Esophagus (tissue), 2 donors: Measurements from ENCODE around the gene FUT1. TPM values are rescaled to one million over a fixed set of nuclear protein-coding genes. Genes with fewer than 3 reads are reported as not detected.
"Not testable (repeated sequence)": the region's sequence is repeated elsewhere in the genome, so short reads cannot be mapped to it uniquely, and the experiment has no call there.

Experiments used
- H3K27ac ChIP-seq, 2 donors: one replicate each; pipeline ENCODE4 v1.5.1; 2013; ENCODE audit warnings: low read depth in 2 of 2, mild to moderate bottlenecking in 2 of 2, inconsistent platforms in 1 of 2, low read length in 1 of 2, moderate library complexity in 1 of 2
- H3K27me3 ChIP-seq, 2 donors: one replicate each; pipeline ENCODE4 v1.6.1; 2013; ENCODE audit warnings: low read length in 2 of 2, control low read depth in 1 of 2, mild to moderate bottlenecking in 1 of 2; ENCODE audit not compliant: insufficient read depth in 2 of 2, control insufficient read depth in 1 of 2
- H3K36me3 ChIP-seq, 2 donors: one replicate each; pipeline ENCODE4 v1.6.1; 2013; ENCODE audit warnings: low read length in 1 of 2; ENCODE audit not compliant: control insufficient read depth in 2 of 2, insufficient read depth in 2 of 2
- H3K4me1 ChIP-seq, 2 donors: one replicate each; pipeline ENCODE4 v1.6.1; 2013; ENCODE audit warnings: low read length in 1 of 2; ENCODE audit not compliant: control insufficient read depth in 2 of 2, insufficient read depth in 2 of 2
- H3K4me3 ChIP-seq, 2 donors: one replicate each; pipeline ENCODE4 v1.5.1; 2013; ENCODE audit warnings: low read length in 2 of 2, mild to moderate bottlenecking in 2 of 2, low read depth in 1 of 2, moderate library complexity in 1 of 2
- H3K9me3 ChIP-seq, 2 donors: one replicate each; pipeline ENCODE4 v1.6.1; 2013; ENCODE audit warnings: mild to moderate bottlenecking in 2 of 2, low read depth in 1 of 2, low read length in 1 of 2, moderate library complexity in 1 of 2; ENCODE audit not compliant: control insufficient read depth in 2 of 2, insufficient read depth in 1 of 2
- WGBS, 2 donors: extraction: QIAGEN DNeasy Blood & Tissue Kit; methylation state at CpG; one replicate each; pipeline ENCODE4 v1.1.7; 2013; 5-methylcytosine and 5-hydroxymethylcytosine counted together
- polyA plus RNA-seq, 2 donors: library from polyadenylated mRNA; stranded (reverse); fragments of 200-250 nt; gene quantifications; one replicate each; pipeline ENCODE4 v1.2.3, GENCODE V29; 2013
- donor health status: healthy with polysubstance abuse.
- donor health status: Bipolar disorder and iron deficiency.

The FUT1 gene
- polyA plus RNA-seq, 2 donors, result 1.1 to 2.4 TPM

DNA sequence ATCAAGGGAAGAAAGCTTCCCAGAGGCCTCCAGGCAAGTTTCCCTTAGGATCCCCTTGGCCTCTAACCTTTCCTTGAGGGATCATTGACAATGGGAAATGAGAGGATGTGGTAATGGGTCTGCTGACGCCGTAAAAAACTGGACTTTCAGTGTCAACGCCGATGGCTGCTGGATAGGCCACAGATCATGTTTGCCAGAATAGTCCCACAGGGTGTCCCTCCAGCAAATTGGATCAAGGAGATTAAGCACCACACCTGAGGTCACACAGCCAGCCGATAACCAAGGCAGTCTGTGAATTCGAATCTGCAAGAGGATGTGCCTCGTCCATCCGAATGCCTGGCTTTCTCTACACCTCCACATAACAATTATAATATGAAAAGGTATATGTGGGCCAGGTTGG is 40.8 kb upstream of the FUT1 start:
- no peak overlapping the region for H3K4me3 ChIP-seq
- WGBS, 2 donors, result 77 to 87% methylated on average over 8 of the region's 8 CpGs
- H3K27ac ChIP-seq, result no peak overlapping the region
- no peaks in the 10 kb centered on the region for H3K9me3 ChIP-seq
- H3K4me1 ChIP-seq, result no peaks in the 10 kb centered on the region
- no peaks in the 10 kb centered on the region for H3K27me3 ChIP-seq
- H3K36me3 ChIP-seq, result no peaks in the 10 kb centered on the region

DNA sequence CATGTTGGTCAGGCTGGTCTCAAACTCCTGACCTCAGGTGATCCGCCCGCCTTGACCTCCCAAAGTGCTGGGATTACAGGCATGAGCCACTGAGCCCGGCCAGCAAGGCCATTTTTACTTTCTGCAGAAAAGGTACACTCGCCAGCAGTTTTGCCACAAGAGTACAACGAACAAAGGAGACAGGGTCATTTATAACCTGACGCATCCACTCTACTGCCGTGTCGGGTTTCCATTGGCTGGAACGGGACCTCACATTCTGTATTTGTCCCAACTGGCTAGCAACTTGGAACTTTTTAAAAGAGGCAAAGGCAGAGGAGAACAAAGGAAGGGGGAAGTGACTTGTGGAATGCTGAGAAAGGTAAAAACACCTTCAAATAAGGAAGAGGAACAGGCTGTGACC is 34.9 kb upstream of the FUT1 start:
- H3K4me3 ChIP-seq, H3K9me3 ChIP-seq, H3K36me3 ChIP-seq, H3K27me3 ChIP-seq, H3K4me1 ChIP-seq: not testable (repeated sequence)
- peak overlapping the region; percentile 39 to 70 for H3K27ac ChIP-seq
- 63 to 70% methylated on average over 9 of the region's 9 CpGs for WGBS, 2 donors

DNA sequence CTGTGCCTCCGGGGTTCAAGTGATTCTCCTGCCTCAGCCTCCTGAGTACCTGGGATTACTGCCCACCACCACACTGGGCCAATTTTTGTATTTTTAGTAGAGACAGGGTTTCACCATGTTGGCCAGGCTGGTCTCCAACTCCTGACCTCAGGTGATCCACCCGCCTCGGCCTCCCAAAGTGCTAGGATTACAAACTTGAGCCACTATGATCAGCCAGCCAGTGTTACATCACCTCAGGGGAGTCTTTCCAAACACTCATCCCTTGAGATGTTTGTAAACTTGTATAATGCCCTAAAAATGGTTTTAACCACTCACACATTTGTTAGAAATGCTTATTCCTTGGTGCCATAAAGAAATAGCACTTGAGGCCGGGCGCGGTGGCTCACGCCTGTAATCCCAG is 34.0 kb upstream of the FUT1 start:
- H3K4me3 ChIP-seq, H3K36me3 ChIP-seq, H3K27me3 ChIP-seq, H3K27ac ChIP-seq, H3K9me3 ChIP-seq, H3K4me1 ChIP-seq: not testable (repeated sequence)
- WGBS, 2 donors, result 91% methylated on average over 7 of the region's 7 CpGs

DNA sequence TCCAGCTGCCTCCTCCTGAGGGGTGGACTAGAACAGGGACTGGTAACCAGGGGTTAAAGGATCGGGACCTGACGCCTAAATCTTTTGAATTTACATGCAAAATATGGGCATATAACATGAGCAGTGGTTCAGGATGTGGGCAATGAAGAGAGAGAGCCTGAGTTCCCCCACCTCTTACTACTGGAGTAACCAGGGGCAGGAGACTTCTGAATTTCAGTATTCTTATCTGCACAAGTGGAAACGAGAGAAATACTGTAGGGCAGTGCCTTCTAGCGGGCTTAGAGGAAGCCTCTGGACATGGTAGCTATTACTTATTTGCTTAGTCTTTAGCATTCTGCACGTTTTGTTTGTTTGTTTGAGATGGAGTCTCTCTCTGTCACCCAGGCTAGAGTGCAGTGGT is 32.1 kb upstream of the FUT1 start:
- Histone ChIP-seq H3K27me3 (no peaks in the 10 kb centered on the region), H3K4me1 (peaks cover 0 to 2% of the 10 kb centered on the region in 2 donors), H3K36me3 (no peaks in the 10 kb centered on the region), H3K27ac (no peak overlapping the region), H3K4me3 (no peak overlapping the region), H3K9me3 (no peaks in the 10 kb centered on the region)
- WGBS, 2 donors, result 55 to 70% methylated on average over 5 of the region's 5 CpGs

DNA sequence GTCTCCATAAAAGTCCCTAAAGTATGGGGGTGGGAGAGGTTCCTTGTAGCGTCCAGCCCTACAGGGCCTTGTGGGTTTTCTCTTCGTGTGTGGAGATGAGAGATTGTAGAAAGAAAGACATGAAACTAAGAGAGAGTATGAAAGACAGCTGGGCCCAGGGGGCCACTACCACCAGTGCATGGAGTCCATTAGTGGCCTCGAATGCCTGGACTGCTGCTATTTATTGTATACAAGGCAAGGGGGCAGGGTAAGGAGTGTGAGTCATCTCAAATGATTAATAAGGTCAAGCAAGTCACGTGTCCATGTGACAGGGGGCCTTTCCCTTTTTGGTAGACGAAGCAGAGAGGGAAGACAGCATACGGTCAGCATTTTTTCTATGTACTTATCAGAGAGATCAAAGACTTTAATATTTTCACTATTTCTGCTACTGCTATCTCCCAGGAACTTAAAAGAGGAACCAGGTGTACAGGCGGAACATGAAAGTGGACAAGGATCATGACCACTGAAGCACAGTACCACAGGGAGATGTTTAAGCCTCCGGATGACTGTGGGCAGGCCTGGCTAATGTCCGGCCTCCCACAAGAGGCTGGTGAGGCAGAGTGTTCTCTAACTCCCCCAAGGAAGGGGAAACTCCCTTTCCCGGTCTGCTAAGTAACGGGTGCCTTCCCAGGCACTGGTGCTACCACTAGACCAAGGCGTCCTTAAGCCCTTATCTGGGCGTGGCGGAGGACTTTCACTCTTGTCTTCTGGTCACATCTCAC is 28.4 kb upstream of the FUT1 start:
- 49 to 60% methylated on average over 14 of the region's 14 CpGs for WGBS, 2 donors
- Histone ChIP-seq H3K27me3 (no peaks in the 10 kb centered on the region), H3K36me3 (no peaks in the 10 kb centered on the region), H3K4me3 (no peak overlapping the region), H3K4me1 (peaks cover 0 to 2% of the 10 kb centered on the region in 2 donors), H3K9me3 (no peaks in the 10 kb centered on the region), H3K27ac (peak overlapping the region; percentile 28 to 37)

DNA sequence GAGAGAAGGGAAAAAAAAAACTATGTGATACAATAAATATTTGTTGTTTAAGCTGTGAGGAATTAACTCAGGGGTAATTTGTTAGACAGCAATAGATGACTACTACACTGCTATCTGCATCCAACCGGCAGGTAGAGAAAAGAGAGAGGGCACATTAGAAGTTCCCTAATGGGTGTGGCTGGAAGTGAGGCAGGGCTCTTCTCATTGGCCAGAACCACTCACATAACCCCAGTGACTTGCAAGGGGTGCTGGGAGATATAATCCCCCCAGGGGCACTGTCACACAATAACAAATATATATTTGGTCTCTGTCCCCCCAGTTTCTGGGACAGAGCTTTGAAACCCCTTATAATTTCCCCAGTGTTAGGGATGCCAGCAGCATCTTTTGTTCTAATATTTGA is 27.2 kb upstream of the FUT1 start:
- H3K27me3 ChIP-seq, result no peaks in the 10 kb centered on the region
- H3K36me3 ChIP-seq, result no peaks in the 10 kb centered on the region
- 56 to 72% methylated on average over 1 of the region's 1 CpG for WGBS, 2 donors
- H3K9me3 ChIP-seq, result no peaks in the 10 kb centered on the region
- H3K4me1 ChIP-seq, result peaks cover 0 to 2% of the 10 kb centered on the region in 2 donors
- no peak overlapping the region for H3K4me3 ChIP-seq
- no peak overlapping the region for H3K27ac ChIP-seq

DNA sequence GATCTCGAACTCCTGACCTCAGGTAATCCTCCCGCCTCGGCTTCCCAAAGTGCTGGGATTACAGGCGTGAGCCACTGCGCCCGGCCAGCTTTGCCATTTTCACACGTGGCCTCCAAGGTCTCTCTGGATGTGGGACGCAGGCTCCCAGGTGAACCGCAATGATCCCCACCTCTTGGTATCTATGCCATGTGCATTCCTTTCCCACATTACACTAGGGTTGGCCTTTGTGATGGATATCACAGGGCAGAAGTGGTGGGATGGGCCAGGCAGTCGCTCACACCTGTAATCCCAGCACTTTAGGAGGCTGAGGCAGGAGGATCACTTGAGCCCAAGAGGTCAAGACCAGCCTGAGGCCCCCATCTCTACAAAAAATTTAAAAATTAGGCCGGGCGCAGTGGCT is 25.3 kb upstream of the FUT1 start:
- Histone ChIP-seq H3K9me3 (no peaks in the 10 kb centered on the region), H3K4me3 (no peak overlapping the region), H3K27ac (no peak overlapping the region), H3K27me3 (no peaks in the 10 kb centered on the region), H3K36me3 (no peaks in the 10 kb centered on the region), H3K4me1 (peaks cover 0 to 2% of the 10 kb centered on the region in 2 donors)
- WGBS, 2 donors, result 89 to 91% methylated on average over 12 of the region's 12 CpGs

DNA sequence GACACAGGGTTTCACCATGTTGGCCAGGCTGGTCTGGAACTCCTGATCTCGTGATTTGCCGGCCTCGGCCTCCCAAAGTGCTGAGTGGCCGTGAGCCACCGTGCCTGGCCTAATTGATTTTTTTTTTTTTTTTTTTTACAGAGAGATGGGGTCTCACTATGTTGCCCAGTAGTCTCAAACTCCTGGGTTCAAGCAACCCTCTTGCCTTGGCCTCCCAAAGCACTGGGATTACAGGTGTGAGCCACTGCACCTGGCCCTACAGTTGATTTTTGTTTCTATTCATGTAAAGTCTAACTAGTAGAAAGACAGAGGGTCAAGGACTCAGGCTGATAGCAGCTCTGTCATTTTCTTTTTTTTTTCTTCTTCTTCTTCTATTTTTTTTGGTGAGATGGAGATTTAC is 24.7 kb upstream of the FUT1 start:
- H3K4me3 ChIP-seq, result no peak overlapping the region
- no peak overlapping the region for H3K27ac ChIP-seq
- peaks cover 0 to 2% of the 10 kb centered on the region in 2 donors for H3K4me1 ChIP-seq
- no peaks in the 10 kb centered on the region for H3K27me3 ChIP-seq
- no peaks in the 10 kb centered on the region for H3K9me3 ChIP-seq
- WGBS, 2 donors, result 77 to 95% methylated on average over 5 of the region's 5 CpGs
- no peaks in the 10 kb centered on the region for H3K36me3 ChIP-seq

DNA sequence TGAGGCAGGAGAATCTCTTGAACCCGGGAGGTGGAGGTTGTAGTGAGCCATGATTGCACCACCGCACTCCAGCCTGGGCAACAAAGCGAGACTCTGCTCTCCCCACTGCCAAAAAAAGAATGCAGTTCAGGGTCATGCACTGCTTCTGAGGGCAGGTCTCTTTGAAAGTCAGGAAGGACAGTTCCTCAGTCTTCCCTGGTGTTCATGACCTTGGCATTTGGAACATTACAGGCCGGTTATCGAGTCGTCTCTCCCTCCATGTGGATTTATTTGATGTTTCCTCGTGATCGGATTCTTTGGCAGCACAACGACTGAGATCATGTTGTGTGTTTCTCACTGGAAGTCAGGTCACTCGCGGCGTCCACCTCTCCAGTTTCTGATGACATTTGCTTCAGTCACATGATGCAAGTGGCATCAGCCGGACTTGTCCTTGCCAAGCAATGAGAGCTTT is 20.1 kb upstream of the FUT1 start:
- no peak overlapping the region for H3K27ac ChIP-seq
- H3K27me3 ChIP-seq, result no peaks in the 10 kb centered on the region
- no peak overlapping the region for H3K4me3 ChIP-seq
- 60 to 69% methylated on average over 13 of the region's 13 CpGs for WGBS, 2 donors
- H3K9me3 ChIP-seq, result no peaks in the 10 kb centered on the region
- H3K4me1 ChIP-seq, result no peaks in the 10 kb centered on the region
- no peaks in the 10 kb centered on the region for H3K36me3 ChIP-seq
